ENCODE data around the gene SHISA7.

SHISA7 gene

DNA sequence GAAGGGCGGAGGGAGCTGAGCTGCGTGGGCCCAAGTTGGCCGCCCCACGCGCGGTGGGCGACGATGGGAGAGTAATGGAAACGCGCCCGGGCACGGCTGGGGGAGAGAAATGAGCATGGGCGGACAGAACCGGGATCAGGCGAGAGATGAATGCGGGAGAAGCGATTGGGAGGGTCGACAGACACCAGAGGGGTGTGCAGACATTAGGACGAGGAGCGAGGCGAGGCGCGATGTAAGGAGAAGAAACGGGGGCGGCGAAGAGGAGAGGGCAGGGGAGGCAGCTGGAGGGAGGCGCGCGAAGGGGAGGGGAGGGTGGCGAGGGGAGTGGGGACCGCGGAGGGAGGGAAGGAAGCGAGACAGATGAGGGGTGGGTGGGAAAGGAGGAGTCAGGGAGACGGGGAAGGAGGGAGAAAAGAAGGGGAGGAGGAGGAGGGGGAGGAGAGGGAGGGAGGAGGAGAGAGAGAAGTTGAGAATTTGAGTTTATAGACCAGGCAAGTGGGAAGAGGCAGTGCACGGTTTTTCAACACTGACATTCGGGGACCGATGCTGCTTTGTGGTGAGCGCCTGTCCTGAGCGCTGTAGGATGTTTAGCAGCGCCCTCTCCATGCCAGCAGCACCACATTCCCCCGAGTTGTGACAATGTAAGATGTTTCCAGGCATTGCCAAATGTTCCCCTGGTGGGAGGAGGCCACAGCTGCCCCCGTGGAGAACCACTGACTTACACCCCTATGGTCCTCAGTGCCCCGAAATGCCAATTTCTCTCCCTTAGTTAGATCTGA is at the start of gene SHISA7:
Gene SHISA7 (minus strand): TSS at position 256 of the 779 bp plus-strand sequence. CDS start 437 bp downstream, outside the sequence.
- TF ChIP-seq, protein P1, sequence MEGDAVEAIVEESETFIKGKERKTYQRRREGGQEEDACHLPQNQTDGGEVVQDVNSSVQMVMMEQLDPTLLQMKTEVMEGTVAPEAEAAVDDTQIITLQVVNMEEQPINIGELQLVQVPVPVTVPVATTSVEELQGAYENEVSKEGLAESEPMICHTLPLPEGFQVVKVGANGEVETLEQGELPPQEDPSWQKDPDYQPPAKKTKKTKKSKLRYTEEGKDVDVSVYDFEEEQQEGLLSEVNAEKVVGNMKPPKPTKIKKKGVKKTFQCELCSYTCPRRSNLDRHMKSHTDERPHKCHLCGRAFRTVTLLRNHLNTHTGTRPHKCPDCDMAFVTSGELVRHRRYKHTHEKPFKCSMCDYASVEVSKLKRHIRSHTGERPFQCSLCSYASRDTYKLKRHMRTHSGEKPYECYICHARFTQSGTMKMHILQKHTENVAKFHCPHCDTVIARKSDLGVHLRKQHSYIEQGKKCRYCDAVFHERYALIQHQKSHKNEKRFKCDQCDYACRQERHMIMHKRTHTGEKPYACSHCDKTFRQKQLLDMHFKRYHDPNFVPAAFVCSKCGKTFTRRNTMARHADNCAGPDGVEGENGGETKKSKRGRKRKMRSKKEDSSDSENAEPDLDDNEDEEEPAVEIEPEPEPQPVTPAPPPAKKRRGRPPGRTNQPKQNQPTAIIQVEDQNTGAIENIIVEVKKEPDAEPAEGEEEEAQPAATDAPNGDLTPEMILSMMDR (IDR thresholded peaks at IDR 0.05; ENCODE audit: low read depth, low read length) = no peak
- no peak for DNase-seq (ENCODE audit: extremely low read depth, low read depth)

DNA sequence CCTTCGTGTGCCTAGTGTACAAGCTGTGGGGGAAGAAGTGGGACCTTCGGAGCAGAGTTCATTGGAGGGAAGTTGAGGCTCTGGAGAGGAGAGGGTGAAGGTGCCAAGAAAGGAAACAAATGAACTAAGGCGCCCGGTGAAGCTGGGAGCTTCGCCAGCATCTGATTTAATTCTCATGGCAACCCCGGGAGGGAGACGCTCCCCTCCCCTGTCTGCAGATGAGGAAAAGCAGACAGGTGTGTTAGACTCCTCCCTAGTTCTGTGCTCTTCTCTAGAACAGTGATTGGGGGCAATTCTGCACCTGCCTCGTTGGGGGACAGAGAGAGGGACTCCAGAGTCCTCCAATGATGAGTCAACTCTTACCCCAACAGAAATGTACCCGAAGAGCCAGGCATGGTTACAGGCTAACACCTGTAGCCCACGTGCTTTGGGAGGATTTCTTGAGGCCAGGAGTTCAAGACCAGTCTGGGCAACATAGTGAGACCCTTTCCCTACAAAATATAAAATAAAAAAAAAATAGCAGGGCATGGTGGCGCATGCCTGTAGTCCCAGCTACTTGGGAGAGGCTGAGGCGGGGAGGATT is 49.4 kb upstream of the SHISA7 start:
- TF ChIP-seq, protein P1 (IDR thresholded peaks at IDR 0.05; ENCODE audit: low read depth, low read length) = no peak
- DNase-seq (ENCODE audit: extremely low read depth, low read depth) = no peak

DNA sequence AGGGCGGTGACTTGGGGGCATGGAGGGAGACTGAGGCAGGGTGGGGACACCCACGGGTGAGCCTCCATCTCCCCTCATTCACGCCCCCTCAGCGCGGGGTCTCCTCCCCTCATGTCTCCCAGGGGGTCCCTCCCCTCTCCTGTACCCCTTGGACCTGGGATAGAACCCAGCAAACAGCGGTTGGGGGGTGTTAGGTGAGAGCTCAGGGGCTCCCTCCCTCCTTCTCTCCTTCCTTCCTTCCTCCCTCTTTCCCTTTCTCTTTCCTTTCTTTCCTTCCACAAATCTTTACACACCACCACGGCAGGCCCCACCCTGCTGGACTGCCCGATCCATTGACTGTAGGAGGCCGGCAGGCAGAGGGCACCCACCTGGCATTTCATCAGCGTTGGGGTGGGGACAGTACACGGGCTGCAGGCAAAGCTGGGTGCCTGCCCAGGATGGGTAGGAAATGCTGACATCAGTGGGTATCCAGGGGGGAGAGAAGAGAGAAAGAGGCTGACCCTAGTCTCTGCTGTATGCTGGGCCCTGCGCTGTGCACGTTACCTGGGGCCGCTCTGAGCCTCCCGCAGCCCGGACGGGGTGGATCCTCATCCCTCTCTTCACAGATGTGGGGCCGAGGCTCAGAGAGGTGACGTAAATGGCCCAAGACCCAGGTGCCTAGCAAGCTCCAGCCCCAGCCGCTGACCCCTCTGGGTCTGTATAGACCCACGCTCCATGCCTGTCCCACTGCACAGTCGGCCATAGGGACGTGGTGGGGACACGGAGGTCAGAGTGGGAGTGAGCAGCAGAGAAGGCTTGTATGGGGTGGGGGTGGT is 48.7 kb upstream of the SHISA7 start:
- TF ChIP-seq, protein P1 (IDR thresholded peaks at IDR 0.05; ENCODE audit: low read depth, low read length) = no peak
- no peak for DNase-seq (ENCODE audit: extremely low read depth, low read depth)

DNA sequence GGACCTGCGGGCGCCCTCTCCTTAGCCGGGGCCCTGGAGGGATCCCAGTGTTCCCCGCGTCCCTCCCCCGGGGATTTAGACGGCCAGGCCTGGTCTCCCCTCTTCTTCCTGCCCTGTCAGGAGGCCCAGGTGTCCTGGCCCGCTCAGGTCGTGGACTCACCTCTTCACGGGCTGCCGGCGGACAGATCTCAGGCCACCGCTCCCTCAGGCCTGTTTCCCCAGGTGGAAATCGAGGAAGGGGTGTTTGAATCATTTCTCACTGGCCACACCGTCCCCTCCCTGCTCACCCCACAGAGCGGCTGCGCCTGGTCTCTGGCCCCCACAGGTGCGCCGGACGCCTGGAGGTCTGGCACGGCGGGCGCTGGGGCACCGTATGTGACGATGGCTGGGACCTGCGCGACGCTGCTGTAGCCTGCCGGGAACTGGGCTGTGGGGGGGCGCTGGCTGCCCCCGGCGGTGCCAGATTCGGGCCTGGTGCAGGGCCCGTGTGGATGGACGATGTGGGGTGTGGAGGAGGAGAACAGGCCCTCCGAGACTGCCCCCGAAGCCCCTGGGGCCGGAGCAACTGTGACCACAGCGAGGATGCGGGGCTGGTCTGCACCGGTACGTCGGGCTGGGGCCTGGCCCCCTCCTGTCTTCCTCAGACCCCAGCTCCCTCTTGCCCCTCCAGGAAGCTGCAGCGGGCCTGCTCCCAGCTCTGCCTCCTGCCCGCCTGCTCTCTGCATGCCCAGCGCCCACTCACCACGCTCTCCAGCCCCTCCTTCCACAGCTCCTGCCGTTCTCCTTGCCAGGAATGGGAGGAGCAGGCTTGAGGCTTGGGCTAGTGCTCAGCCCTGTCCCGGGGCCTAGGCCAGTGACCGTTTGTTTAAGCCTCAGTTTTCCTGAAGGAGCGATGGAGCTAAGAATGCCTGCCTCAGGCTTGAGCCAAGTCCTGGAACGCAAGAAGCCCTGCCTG is 47.7 kb upstream of the SHISA7 start:
- TF ChIP-seq, protein P1 (IDR thresholded peaks at IDR 0.05; ENCODE audit: low read depth, low read length) = no peak
- no peak for DNase-seq (ENCODE audit: extremely low read depth, low read depth)

DNA sequence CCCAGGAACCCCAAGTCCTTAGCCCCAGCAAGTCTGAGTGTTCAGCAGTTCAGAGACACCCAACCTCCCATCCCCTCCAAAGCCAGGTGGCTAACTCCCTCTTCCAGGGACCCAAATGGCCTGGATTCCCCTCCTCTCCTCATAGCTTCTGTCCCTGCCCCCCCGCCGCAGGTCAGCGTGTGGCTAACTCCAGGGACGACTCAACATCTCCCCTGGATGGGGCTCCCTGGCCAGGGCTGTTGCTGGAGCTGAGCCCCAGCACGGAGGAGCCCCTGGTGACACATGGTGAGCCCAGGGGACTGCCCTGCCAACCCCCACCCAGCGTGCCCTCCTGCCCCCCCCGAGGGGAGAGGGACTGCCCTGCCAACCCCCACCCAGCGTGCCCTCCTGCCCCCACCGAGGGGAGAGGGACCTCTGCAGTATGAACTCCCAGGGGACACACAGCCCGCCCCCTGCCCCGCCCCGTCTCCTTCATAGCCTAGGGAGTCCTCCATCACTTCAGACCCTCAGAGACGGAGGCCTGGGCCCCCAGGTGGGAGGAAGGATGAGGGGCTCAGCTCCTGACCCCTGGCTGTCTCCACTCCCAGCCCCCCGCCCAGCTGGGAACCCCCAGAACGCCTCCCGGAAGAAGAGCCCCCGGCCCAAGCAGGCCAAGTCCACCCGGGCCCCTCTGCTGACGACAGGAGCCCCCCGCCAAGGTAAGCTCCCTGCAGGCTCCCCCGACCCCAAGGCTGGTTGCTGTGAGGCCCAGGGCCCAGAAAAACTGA is 46.8 kb upstream of the SHISA7 start:
- no peak for DNase-seq (ENCODE audit: extremely low read depth, low read depth)
- TF ChIP-seq, protein P1 (IDR thresholded peaks at IDR 0.05; ENCODE audit: low read depth, low read length) = no peak

DNA sequence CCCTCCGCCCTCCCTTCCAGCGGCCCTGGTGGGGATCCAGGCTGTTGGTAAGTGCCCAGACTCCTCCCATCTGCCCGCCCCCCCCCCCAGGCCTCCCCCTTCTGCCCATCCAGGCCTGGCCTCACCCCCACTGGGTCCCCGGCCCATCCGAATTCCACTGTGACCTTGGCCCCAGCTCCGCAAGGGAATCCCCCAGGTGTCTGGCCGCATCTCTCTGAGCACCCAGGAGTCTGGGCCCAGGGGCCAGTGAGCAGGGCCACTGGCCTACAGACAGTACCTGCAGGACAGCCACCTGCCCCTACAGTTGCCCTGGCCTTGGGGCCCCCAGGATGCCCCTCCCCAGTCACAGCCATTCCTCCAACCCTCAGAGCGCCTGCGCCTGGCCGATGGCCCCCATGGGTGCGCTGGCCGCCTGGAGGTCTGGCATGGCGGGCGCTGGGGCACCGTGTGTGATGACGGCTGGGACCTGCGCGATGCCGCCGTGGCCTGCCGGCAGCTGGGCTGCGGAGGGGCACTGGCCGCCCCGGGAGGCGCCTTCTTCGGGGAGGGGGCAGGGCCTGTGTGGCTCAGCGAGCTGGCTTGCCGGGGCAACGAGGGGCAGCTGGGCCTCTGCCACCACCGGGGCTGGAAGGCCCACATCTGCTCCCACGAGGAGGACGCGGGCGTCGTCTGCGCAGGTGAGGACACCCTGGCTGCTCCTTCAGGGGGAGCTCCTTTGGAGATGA is 46.0 kb upstream of the SHISA7 start:
- TF ChIP-seq, protein P1 (IDR thresholded peaks at IDR 0.05; ENCODE audit: low read depth, low read length) = no peak

More for the DNA sequence above, 46.0 kb upstream of the SHISA7 start:
- no peak for DNase-seq (ENCODE audit: extremely low read depth, low read depth)

All from AG09319 (cell line).